ENCODE measurements around the gene WDR81.
A peak's percentile ranks its signal among the peaks of the same experiment; 100 is the strongest.
"Not testable (repeated sequence)": the region's sequence is repeated elsewhere in the genome, so short reads cannot be mapped to it uniquely, and the experiment has no call there.

Gene WDR81

GRCh38 chr17:1711804-1712203 lies 12.7 kb upstream of the WDR81 start:
- in situ Hi-C loops (cut with MboI; ENCODE audit: low pct_unique_long_range_greater_than_20kb, low sequenced_read_pairs), result no loop called here
- no peak for DNase-seq

- in situ Hi-C loops (cut with MboI; ENCODE audit: low pct_unique_long_range_greater_than_20kb, low sequenced_read_pairs), result no loop called here
- no peak for DNase-seq
Measured at GRCh38 chr17:1712271-1712670, 12.2 kb upstream of the WDR81 start.

- in situ Hi-C loops (cut with MboI; ENCODE audit: low pct_unique_long_range_greater_than_20kb, low sequenced_read_pairs), result no loop called here
- no peak for DNase-seq
Measured at GRCh38 chr17:1713160-1713877, 11.2 kb upstream of the WDR81 start.

- peak; percentile 43 for DNase-seq
- in situ Hi-C loops (cut with MboI; ENCODE audit: low pct_unique_long_range_greater_than_20kb, low sequenced_read_pairs), result no loop called here
Measured at GRCh38 chr17:1713878-1714426, 10.6 kb upstream of the WDR81 start.

GRCh38 chr17:1714427-1714979 lies 10.0 kb upstream of the WDR81 start:
- peak; percentile 54 for DNase-seq
- in situ Hi-C loops (cut with MboI; ENCODE audit: low pct_unique_long_range_greater_than_20kb, low sequenced_read_pairs), result no loop called here

- DNase-seq, result no peak
- in situ Hi-C loops (cut with MboI; ENCODE audit: low pct_unique_long_range_greater_than_20kb, low sequenced_read_pairs), result no loop called here
Measured at GRCh38 chr17:1714980-1715802, 9.3 kb upstream of the WDR81 start.

GRCh38 chr17:1715803-1716075 lies 8.8 kb upstream of the WDR81 start:
- in situ Hi-C loops (cut with MboI; ENCODE audit: low pct_unique_long_range_greater_than_20kb, low sequenced_read_pairs), result no loop called here
- DNase-seq, result no peak

GRCh38 chr17:1716076-1716911 lies 8.2 kb upstream of the WDR81 start:
- in situ Hi-C loops (cut with MboI; ENCODE audit: low pct_unique_long_range_greater_than_20kb, low sequenced_read_pairs), result no loop called here
- DNase-seq, result peak; percentile 100

- DNase-seq, result peak; percentile 98
- in situ Hi-C loops (cut with MboI; ENCODE audit: low pct_unique_long_range_greater_than_20kb, low sequenced_read_pairs), result no loop called here
Measured at GRCh38 chr17:1716912-1717695, 7.4 kb upstream of the WDR81 start.

GRCh38 chr17:1718362-1719165 lies 5.9 kb upstream of the WDR81 start:
- DNase-seq, result no peak
- in situ Hi-C loops (cut with MboI; ENCODE audit: low pct_unique_long_range_greater_than_20kb, low sequenced_read_pairs), result no loop called here

- peak; percentile 78 for DNase-seq
- in situ Hi-C loops (cut with MboI; ENCODE audit: low pct_unique_long_range_greater_than_20kb, low sequenced_read_pairs), result no loop called here
Measured at GRCh38 chr17:1720856-1721386, 3.6 kb upstream of the WDR81 start.

GRCh38 chr17:1722022-1722421 lies 2.5 kb upstream of the WDR81 start:
- DNase-seq; in situ Hi-C loops (cut with MboI; ENCODE audit: low pct_unique_long_range_greater_than_20kb, low sequenced_read_pairs): not testable (repeated sequence)

GRCh38 chr17:1724869-1725641 lies 551 bp downstream of the WDR81 start:
- DNase-seq, result peak; percentile 53
- in situ Hi-C loops (cut with MboI; ENCODE audit: low pct_unique_long_range_greater_than_20kb, low sequenced_read_pairs), result no loop called here

- no peak for DNase-seq
- in situ Hi-C loops (cut with MboI; ENCODE audit: low pct_unique_long_range_greater_than_20kb, low sequenced_read_pairs), result no loop called here
Measured at GRCh38 chr17:1725642-1726511, 1.4 kb downstream of the WDR81 start.

GRCh38 chr17:1726626-1727257 lies 2.2 kb downstream of the WDR81 start:
- in situ Hi-C loops (cut with MboI; ENCODE audit: low pct_unique_long_range_greater_than_20kb, low sequenced_read_pairs), result no loop called here

More at GRCh38 chr17:1726626-1727257, 2.2 kb downstream of the WDR81 start:
- DNase-seq, result no peak

Measured in KBM-7 (cell line).